22Rv1 (cell line): Measurements from ENCODE around the gene ALG2.

Experiments
- CTCF ChIP-seq: fragments of 450-650 bp; IDR thresholded peaks from 2 replicates; pipeline ENCODE4 v1.5.1; 2017; ENCODE audit warnings: mild to moderate bottlenecking
- ZFX ChIP-seq: fragments of 450-650 bp; IDR thresholded peaks from 2 replicates; pipeline ENCODE4 v1.6.1; 2017; ENCODE audit warnings: antibody characterized with exemption, borderline replicate concordance

DNA sequence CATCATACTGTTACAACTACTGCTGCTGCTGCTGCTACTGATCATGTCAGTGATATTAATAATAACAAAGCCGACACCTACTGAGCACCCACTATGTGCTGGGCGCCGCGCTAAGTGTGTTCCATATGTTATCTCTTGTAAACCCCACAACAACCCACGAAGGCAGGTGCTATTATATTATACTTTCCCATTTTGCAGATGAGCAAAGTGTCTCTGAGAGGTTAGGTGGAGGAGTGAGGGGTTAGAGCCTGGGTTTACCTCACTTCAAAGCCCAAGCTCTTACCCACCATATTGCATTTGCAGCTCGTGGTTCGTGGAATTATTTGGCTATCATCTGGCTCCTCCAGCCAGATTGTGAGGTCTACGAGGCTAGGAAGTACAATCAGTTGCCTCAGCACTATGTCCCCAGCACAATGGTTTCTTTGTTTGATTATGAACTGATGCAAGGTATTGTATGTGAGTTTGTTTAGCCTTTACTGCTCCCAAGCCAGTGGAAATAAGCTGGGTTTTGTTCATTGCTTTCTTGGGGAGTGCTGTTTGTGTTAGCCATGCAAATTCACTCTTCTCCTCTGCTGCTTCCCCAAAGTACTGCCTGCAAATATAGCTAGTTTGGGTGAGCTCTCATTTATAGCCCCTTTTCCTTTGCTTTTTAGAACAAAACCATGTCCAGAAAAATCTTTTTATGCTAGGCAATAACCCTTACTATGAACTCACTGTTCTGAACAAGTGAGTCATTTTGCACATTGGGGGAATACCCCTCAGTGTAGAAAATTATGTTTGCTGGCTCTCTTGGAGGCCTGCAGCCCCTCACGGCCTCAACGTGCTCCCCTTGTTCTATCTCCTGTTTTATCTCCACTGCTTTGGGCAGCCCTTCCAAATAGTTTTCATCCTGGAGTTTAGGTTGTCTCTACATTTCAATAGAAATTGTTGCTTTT, 47.9 kb downstream of the ALG2 start:
- TF ChIP-seq CTCF: no peak
- TF ChIP-seq ZFX: no peak
